ENCODE data around the gene OSGIN1. TPM values are rescaled to one million over a fixed set of nuclear protein-coding genes. Genes with fewer than 3 reads are reported as not detected.

Gene OSGIN1
- total RNA-seq = 19.0 TPM
- long read RNA-seq, transcript OSGIN1-203 (6 exons, 1,940 nt) = major isoform, 8 of 19 reads
- long read RNA-seq, partial matches to known transcripts = 9 of 19 reads
- long read RNA-seq, other reads (novel, unspliced or antisense) = 2 of 19 reads

- Histone ChIP-seq H3K4me1 (peaks cover 19% of the 10 kb centered on the region), H3K27me3 (no peaks in the 10 kb centered on the region), H3K4me3 (peak within 1 kb of the TSS; percentile 64), H3K36me3 (peaks cover 2% of the 10 kb centered on the region), H3K27ac (peak within 1 kb of the TSS; percentile 89), H3K9me3 (no peaks in the 10 kb centered on the region)
- DNase-seq (peak; percentile 96), ATAC-seq (peak; percentile 89)
- intact Hi-C loops (cut with DNase I) = no loop called here
- no peak for TF ChIP-seq CTCF (IDR thresholded peaks at IDR 0.05)
These were observed at the start of gene OSGIN1 for GRCh38 chr16:83952940-83953795. TSS of gene OSGIN1 (plus strand) at chr16:83953240. CDS start at chr16:83957672, 4,432 bp downstream.

GRCh38 chr16:83903751-83904150 is 49.3 kb upstream of the OSGIN1 start:
- Histone ChIP-seq H3K27ac (peak overlapping the region; percentile 55), H3K36me3 (peaks cover 26% of the 10 kb centered on the region), H3K4me1 (peaks cover 14% of the 10 kb centered on the region), H3K9me3 (no peaks in the 10 kb centered on the region), H3K4me3 (no peak overlapping the region), H3K27me3 (no peaks in the 10 kb centered on the region)
- intact Hi-C loops (cut with DNase I) = no loop called here
- no peak for TF ChIP-seq CTCF (IDR thresholded peaks at IDR 0.05)
- ATAC-seq = no peak
- no peak for DNase-seq

- H3K4me3 ChIP-seq = no peak overlapping the region
- no peaks in the 10 kb centered on the region for H3K27me3 ChIP-seq
- no peaks in the 10 kb centered on the region for H3K4me1 ChIP-seq
- DNase-seq (no peak), ATAC-seq (no peak)
- no peak overlapping the region for H3K27ac ChIP-seq
- no peak for TF ChIP-seq CTCF (IDR thresholded peaks at IDR 0.05)
- H3K9me3 ChIP-seq = no peaks in the 10 kb centered on the region
- peaks cover 54% of the 10 kb centered on the region for H3K36me3 ChIP-seq
- intact Hi-C loops (cut with DNase I) = no loop called here
These were observed 46.4 kb upstream of the OSGIN1 start for GRCh38 chr16:83906683-83907082.

GRCh38 chr16:83907111-83907510 is 45.9 kb upstream of the OSGIN1 start:
- Histone ChIP-seq H3K27ac (no peak overlapping the region), H3K36me3 (peaks cover 59% of the 10 kb centered on the region), H3K4me3 (no peak overlapping the region), H3K4me1 (no peaks in the 10 kb centered on the region), H3K27me3 (no peaks in the 10 kb centered on the region), H3K9me3 (no peaks in the 10 kb centered on the region)
- TF ChIP-seq CTCF (IDR thresholded peaks at IDR 0.05) = no peak
- intact Hi-C loops (cut with DNase I) = no loop called here
- no peak for DNase-seq
- ATAC-seq = no peak

GRCh38 chr16:83907631-83908250 is 45.3 kb upstream of the OSGIN1 start:
- DNase-seq = no peak
- Histone ChIP-seq H3K27ac (no peak overlapping the region), H3K9me3 (no peaks in the 10 kb centered on the region), H3K4me1 (peaks cover 3% of the 10 kb centered on the region), H3K27me3 (no peaks in the 10 kb centered on the region), H3K4me3 (no peak overlapping the region), H3K36me3 (peaks cover 65% of the 10 kb centered on the region)
- no peak for TF ChIP-seq CTCF (IDR thresholded peaks at IDR 0.05)
- ATAC-seq = no peak
- intact Hi-C loops (cut with DNase I) = no loop called here

Data from upper lobe of right lung (tissue), 1 donor.